GM18861 (cell line): Measurements from ENCODE around the gene OR52E2.

Experiments used
- ATAC-seq: cut with Tn5 transposase; IDR thresholded peaks from one replicate; pipeline ENCODE4 v1.9.1; 2021; ENCODE audit not compliant: unreplicated experiment

Gene OR52E2

DNA sequence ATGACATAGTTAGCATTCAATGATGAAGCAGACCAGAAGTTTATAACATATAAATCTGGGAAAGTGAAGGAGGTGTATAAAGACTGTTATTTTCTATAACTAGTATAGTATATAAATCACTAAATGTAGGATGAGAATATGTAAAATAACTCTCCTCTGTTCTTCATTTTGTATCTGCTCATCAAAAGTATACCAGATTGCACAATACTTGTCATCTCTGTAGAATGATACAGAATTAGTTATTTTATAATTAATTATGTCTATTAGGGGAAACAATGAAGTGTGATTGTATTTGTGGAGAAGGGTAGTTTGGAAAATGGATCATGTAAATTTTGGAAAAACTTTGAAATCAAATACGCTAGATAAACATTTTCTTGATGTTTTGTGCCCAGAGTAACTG, 46.4 kb downstream of the OR52E2 start:
- ATAC-seq: no peak

- ATAC-seq: no peak
These were observed 48.2 kb downstream of the OR52E2 start for GRCh38 chr11:5011254-5011653.
